H1 (cell line): Measurements from ENCODE around the gene CDK7. TPM values are rescaled to one million over a fixed set of nuclear protein-coding genes. Genes with fewer than 3 reads are reported as not detected.

Experiments
- ASH2L ChIP-seq: fragments of 200-600, 300-600 bp; sonication (generic); IDR thresholded peaks from one replicate; pipeline ENCODE4 v1.7.1; 2017; ENCODE audit warnings: low read length
- BACH1 ChIP-seq: IDR thresholded peaks from 2 replicates; pipeline ENCODE4 v1.6.1; 2012; ENCODE audit warnings: low read length, improper control_type of control experiment
- CHD2 ChIP-seq: IDR thresholded peaks from 2 replicates; pipeline ENCODE4 v1.6.1; 2012; ENCODE audit warnings: low read length, improper control_type of control experiment
- SP1 ChIP-seq: IDR thresholded peaks from 2 replicates; pipeline ENCODE4 v1.6.1; 2011; ENCODE audit warnings: low read depth, low read length
- polyA plus RNA-seq, 7 experiments: library from polyadenylated mRNA; depleted of rRNA in 3 of 7; stranded (reverse) in 5 of 7; unstranded in 2 of 7; fragments of >200 nt in 5 of 7; fragments of 200-250 nt in 2 of 7; gene quantifications; 1 replicate in 5 of 7; 2 replicates in 1 of 7; 4 replicates in 1 of 7; pipeline versions ENCODE4 v1.2.1 to v1.2.3, GENCODE V29; 2011 to 2013; ENCODE audit warnings: missing spikeins in 2 of 7, mixed read lengths in 2 of 7
- total RNA-seq: library from RNA; stranded (reverse); fragmentation: NEBNext Ultra II Directional; extraction: Animal tissue kit (Norgen Biotek cat#: 25700); gene quantifications from 2 replicates; pipeline ENCODE4 v1.2.1, GENCODE V29; 2021
- TF ChIP-seq, protein P1 (sequence below): IDR thresholded peaks from 2 replicates; pipeline ENCODE4 v1.6.1; 2011; ENCODE audit warnings: low read length, improper control_type of control experiment
- TF ChIP-seq, protein P2 (sequence below), 3 experiments: IDR thresholded peaks; 1 replicate in 2 of 3; 2 replicates in 1 of 3; pipeline versions ENCODE4 v1.5.1 to v1.6.1; 2011; ENCODE audit warnings: low read length in 3 of 3, mild to moderate bottlenecking in 3 of 3, inconsistent platforms in 2 of 3, low read depth in 1 of 3, moderate library complexity in 1 of 3; ENCODE audit not compliant: insufficient read depth in 1 of 3; ENCODE audit errors: control extremely low read depth in 1 of 3

The CDK7 gene
- total and polyA plus RNA-seq, 2 of the 8 experiments (the other 6 are each of a cell fraction or from before 2014, with no cell fraction given), result 39.9 to 63.4 TPM

DNA sequence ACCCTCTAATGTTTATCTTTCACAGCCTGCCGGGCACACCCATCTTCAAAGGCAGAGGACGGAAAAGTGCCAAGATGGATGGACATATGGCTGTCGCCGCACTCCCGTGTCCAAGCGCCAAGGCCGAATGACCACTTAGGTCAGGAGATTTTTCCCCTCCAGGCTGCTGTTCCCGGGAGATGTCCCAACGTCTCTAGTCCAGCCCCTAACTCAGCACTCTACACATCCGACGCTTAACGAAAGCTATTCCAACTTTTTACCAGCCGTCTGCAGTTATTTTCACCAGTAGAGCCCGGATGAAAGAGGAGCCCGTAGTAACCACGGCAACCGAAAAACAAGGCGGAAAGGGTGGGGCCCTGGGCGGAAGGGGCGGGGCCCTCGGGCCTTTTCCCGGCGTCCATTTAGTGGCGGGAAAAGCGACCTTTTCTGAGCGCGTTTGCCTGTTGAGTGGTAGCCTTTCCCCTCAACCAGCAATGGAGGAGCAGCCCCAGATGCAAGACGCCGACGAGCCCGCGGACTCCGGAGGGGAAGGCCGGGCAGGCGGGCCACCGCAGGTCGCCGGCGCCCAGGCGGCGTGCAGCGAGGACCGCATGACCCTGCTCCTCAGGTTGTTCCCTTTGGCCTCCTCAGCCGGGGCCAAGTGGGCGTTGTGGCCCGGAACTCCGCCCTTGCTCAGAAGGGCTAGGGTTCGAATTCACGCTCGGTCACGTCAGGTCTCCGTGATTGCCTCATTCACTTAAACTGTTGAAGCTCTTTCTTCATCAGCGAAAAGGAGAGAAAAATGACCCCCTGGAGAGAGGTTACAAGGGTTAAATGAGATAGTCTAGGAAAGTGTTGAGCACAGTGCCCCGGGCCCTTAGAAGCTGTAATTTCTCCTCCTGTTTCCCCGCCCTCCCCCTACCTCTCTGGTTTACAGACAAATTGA, 45.3 kb upstream of the CDK7 start, which contains the start of gene CENPH (continued):
- TF ChIP-seq, protein P1, sequence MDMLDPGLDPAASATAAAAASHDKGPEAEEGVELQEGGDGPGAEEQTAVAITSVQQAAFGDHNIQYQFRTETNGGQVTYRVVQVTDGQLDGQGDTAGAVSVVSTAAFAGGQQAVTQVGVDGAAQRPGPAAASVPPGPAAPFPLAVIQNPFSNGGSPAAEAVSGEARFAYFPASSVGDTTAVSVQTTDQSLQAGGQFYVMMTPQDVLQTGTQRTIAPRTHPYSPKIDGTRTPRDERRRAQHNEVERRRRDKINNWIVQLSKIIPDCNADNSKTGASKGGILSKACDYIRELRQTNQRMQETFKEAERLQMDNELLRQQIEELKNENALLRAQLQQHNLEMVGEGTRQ, result no peak
- TF ChIP-seq ASH2L (peak; percentile 46), CHD2 (no peak), SP1 (peak; percentile 35; the same call in 1 of the 2 replicates), BACH1 (no peak)
- TF ChIP-seq, protein P2, sequence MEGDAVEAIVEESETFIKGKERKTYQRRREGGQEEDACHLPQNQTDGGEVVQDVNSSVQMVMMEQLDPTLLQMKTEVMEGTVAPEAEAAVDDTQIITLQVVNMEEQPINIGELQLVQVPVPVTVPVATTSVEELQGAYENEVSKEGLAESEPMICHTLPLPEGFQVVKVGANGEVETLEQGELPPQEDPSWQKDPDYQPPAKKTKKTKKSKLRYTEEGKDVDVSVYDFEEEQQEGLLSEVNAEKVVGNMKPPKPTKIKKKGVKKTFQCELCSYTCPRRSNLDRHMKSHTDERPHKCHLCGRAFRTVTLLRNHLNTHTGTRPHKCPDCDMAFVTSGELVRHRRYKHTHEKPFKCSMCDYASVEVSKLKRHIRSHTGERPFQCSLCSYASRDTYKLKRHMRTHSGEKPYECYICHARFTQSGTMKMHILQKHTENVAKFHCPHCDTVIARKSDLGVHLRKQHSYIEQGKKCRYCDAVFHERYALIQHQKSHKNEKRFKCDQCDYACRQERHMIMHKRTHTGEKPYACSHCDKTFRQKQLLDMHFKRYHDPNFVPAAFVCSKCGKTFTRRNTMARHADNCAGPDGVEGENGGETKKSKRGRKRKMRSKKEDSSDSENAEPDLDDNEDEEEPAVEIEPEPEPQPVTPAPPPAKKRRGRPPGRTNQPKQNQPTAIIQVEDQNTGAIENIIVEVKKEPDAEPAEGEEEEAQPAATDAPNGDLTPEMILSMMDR (IDR thresholded peaks at IDR 0.05; ENCODE audit: control extremely low read depth in 1 of 3, insufficient read depth in 1 of 3, low read depth in 1 of 3, low read length in 3 of 3), result no peak
